Measurements from ENCODE around the gene CNTNAP4.

CNTNAP4 gene

GRCh38 chr16:76502063-76502462 is 224.9 kb downstream of the CNTNAP4 start:
- no peak for DNase-seq

GRCh38 chr16:76502555-76502954 is 225.4 kb downstream of the CNTNAP4 start:
- DNase-seq, result no peak

GRCh38 chr16:76503091-76503490 is 225.9 kb downstream of the CNTNAP4 start:
- DNase-seq, result no peak

- DNase-seq, result no peak
Measured at GRCh38 chr16:76511203-76511602, 234.0 kb downstream of the CNTNAP4 start.

GRCh38 chr16:76518781-76519180 is 241.6 kb downstream of the CNTNAP4 start:
- no peak for DNase-seq

- no peak for DNase-seq
Measured at GRCh38 chr16:76524356-76524755, 247.2 kb downstream of the CNTNAP4 start.

GRCh38 chr16:76524769-76525168 is 247.6 kb downstream of the CNTNAP4 start:
- no peak for DNase-seq

GRCh38 chr16:76527244-76527643 is 250.0 kb downstream of the CNTNAP4 start:
- DNase-seq, result no peak

- DNase-seq, result no peak
Measured at GRCh38 chr16:76529120-76529519, 251.9 kb downstream of the CNTNAP4 start.

- DNase-seq, result no peak
Measured at GRCh38 chr16:76531236-76531635, 254.0 kb downstream of the CNTNAP4 start.

GRCh38 chr16:76532188-76532973 is 255.2 kb downstream of the CNTNAP4 start:
- DNase-seq, result no peak

GRCh38 chr16:76539609-76540008 is 262.4 kb downstream of the CNTNAP4 start:
- DNase-seq, result no peak

GRCh38 chr16:76541070-76541469 is 263.9 kb downstream of the CNTNAP4 start:
- no peak for DNase-seq

GRCh38 chr16:76565542-76565941 is 288.3 kb downstream of the CNTNAP4 start:
- DNase-seq, result no peak

GRCh38 chr16:76571755-76572154 is 294.6 kb downstream of the CNTNAP4 start:
- DNase-seq, result no peak

GRCh38 chr16:76573281-76573680 is 296.1 kb downstream of the CNTNAP4 start:
- DNase-seq, result no peak

- DNase-seq, result no peak
Measured at GRCh38 chr16:76574651-76575050, 297.4 kb downstream of the CNTNAP4 start.

- DNase-seq, result no peak
Measured at GRCh38 chr16:76576526-76576925, 299.3 kb downstream of the CNTNAP4 start.

- DNase-seq, result no peak
Measured at GRCh38 chr16:76577003-76577402, 299.8 kb downstream of the CNTNAP4 start.

GRCh38 chr16:76579277-76579922 is 302.2 kb downstream of the CNTNAP4 start:
- no peak for DNase-seq

GRCh38 chr16:76583466-76583865 is 306.3 kb downstream of the CNTNAP4 start:
- no peak for DNase-seq

GRCh38 chr16:76583945-76584344 is 306.7 kb downstream of the CNTNAP4 start:
- DNase-seq, result no peak

- DNase-seq, result no peak
Measured at GRCh38 chr16:76598498-76598897, 321.3 kb downstream of the CNTNAP4 start.

- no peak for DNase-seq
Measured at GRCh38 chr16:76607317-76607716, 330.1 kb downstream of the CNTNAP4 start.
